OCI-LY1 (cell line): ENCODE results near the gene ZBTB46.

Experiments
- H2AFZ ChIP-seq: fragments of 200-600 bp; sonication (generic), shearing (Covaris generic); 2 replicates; pipeline ENCODE4 v1.6.0; 2014; ENCODE audit warnings: antibody characterized with exemption, mild to moderate bottlenecking, low read length
- H3F3A ChIP-seq: fragments of 200-600 bp; sonication (generic), shearing (Covaris generic); 2 replicates; pipeline ENCODE4 v1.6.0; 2014; ENCODE audit warnings: mild to moderate bottlenecking, antibody characterized with exemption, low read length, moderate library complexity; ENCODE audit not compliant: insufficient read depth
- H3K27ac ChIP-seq: fragments of 200-600 bp; sonication (generic); 2 replicates; pipeline ENCODE4 v1.5.1; 2014; ENCODE audit warnings: low read length, mixed run types, mild to moderate bottlenecking, low read depth; ENCODE audit not compliant: poor library complexity, severe bottlenecking
- H3K27me3 ChIP-seq: fragments of 200-600 bp; sonication (generic); 2 replicates; pipeline ENCODE4 v1.6.0; 2014; ENCODE audit warnings: antibody characterized with exemption, mild to moderate bottlenecking, low read length, moderate library complexity; ENCODE audit not compliant: insufficient read depth
- H3K36me3 ChIP-seq: fragments of 200-600 bp; sonication (generic); 2 replicates; pipeline ENCODE4 v1.6.1; 2014; ENCODE audit warnings: mild to moderate bottlenecking, antibody characterized with exemption, low read length, moderate library complexity, mixed read lengths; ENCODE audit not compliant: insufficient read depth
- H3K4me1 ChIP-seq: fragments of 200-600 bp; sonication (generic); 2 replicates; pipeline ENCODE4 v1.5.1; 2014; ENCODE audit warnings: mild to moderate bottlenecking, low read length, moderate library complexity; ENCODE audit not compliant: insufficient read depth, severe bottlenecking
- H3K4me2 ChIP-seq: fragments of 200-600 bp; sonication (generic), shearing (Covaris generic); 2 replicates; pipeline ENCODE4 v1.6.1; 2014; ENCODE audit warnings: low read length
- H3K4me3 ChIP-seq: fragments of 200-600 bp; sonication (generic); 2 replicates; pipeline ENCODE4 v1.5.1; 2014; ENCODE audit warnings: low read length, low read depth, mild to moderate bottlenecking, mixed read lengths; ENCODE audit not compliant: poor library complexity, severe bottlenecking
- H3K79me2 ChIP-seq: fragments of 200-600 bp; shearing (Covaris generic); 2 replicates; pipeline ENCODE4 v1.6.1; 2016; ENCODE audit warnings: mixed run types, low read length, mixed read lengths; ENCODE audit not compliant: insufficient read depth
- H3K9ac ChIP-seq: fragments of 200-600 bp; sonication (generic), shearing (Covaris generic); 2 replicates; pipeline ENCODE4 v1.6.1; 2014; ENCODE audit warnings: mild to moderate bottlenecking, low read length, mixed read lengths
- H3K9me2 ChIP-seq: fragments of 200-600 bp; sonication (generic), shearing (Covaris generic); 2 replicates; pipeline ENCODE4 v1.6.1; 2014; ENCODE audit warnings: low read depth, mild to moderate bottlenecking, low read length, mixed read lengths
- H3K9me3 ChIP-seq: fragments of 200-600 bp; shearing (Covaris generic); 2 replicates; pipeline ENCODE4 v1.6.1; 2014; ENCODE audit warnings: low read length, mixed read lengths
- H4K20me1 ChIP-seq: fragments of 200-600 bp; sonication (generic), shearing (Covaris generic); 2 replicates; pipeline ENCODE4 v1.6.0; 2016; ENCODE audit warnings: mild to moderate bottlenecking, low read length; ENCODE audit not compliant: insufficient read depth
- CTCF ChIP-seq: fragments of 200-600 bp; sonication (generic), shearing (Covaris generic); IDR thresholded peaks from 2 replicates; pipeline ENCODE4 v1.5.1; 2017; ENCODE audit warnings: mild to moderate bottlenecking, antibody characterized with exemption, low read length, moderate library complexity, mixed read lengths
- EZH2 ChIP-seq: fragments of 200-600 bp; sonication (generic), shearing (Covaris generic); IDR thresholded peaks from 2 replicates; pipeline ENCODE4 v1.8.0; 2017; ENCODE audit warnings: borderline replicate concordance, mixed run types, mild to moderate bottlenecking, antibody characterized with exemption, low read length, moderate library complexity, mixed read lengths

ZBTB46 gene

DNA sequence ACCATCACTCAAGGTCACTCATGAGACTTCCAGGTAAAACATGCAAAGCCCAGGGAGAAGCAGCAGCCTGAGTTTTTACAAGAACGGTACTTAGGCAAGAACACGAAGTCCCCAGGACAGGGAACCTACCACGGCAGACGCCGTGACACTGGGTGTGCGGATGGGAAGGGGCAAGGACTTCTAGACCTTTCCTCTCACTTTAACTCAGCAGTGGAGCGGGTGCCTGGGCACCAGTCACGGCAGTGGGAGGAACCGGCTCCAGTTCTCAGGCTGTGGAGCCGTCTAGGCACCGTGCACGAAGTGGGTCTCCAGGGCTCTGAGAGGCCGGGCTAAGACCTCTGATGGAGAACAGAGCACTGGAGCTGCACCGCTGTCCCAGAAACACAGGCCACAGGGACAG lies 2.5 kb downstream of the ZBTB46 start:
- H3K9ac ChIP-seq = no peak overlapping the region
- no peak overlapping the region for H3K4me3 ChIP-seq
- no peaks in the 10 kb centered on the region for H3K36me3 ChIP-seq
- peaks cover 5% of the 10 kb centered on the region for H3K4me1 ChIP-seq
- H3F3A ChIP-seq = no peaks in the 10 kb centered on the region
- TF ChIP-seq EZH2 (no peak), CTCF (no peak)
- H3K9me3 ChIP-seq = no peaks in the 10 kb centered on the region
- H3K4me2 ChIP-seq = no peak overlapping the region
- H2AFZ ChIP-seq = no peak overlapping the region
- no peaks in the 10 kb centered on the region for H3K79me2 ChIP-seq
- no peaks in the 10 kb centered on the region for H3K9me2 ChIP-seq
- no peak overlapping the region for H3K27ac ChIP-seq
- no peaks in the 10 kb centered on the region for H4K20me1 ChIP-seq
- H3K27me3 ChIP-seq = peaks cover 12% of the 10 kb centered on the region

DNA sequence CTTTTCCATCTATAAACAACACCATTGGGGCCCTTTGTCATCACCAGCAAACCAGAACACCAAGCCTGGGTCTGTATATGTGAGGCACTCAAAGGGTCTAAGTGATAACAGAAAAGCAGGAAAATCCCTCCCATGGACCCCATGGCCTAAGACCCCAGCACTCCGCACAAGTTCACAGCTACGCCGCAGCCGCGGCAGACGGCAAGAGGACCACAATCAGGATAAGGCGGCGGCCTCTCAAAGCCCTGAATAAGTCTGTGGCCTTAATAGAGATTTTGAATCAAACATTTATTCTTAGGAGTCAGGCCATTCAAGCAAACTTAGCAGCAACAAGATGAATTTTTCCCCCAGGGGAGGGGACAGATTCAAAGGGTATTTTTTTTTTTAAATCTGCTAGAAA lies 2.9 kb downstream of the ZBTB46 start:
- Histone ChIP-seq H3K4me3 (no peak overlapping the region), H3K9me2 (no peaks in the 10 kb centered on the region), H3K79me2 (no peaks in the 10 kb centered on the region), H3K4me1 (peaks cover 5% of the 10 kb centered on the region), H3K27me3 (peaks cover 12% of the 10 kb centered on the region), H3K27ac (no peak overlapping the region), H4K20me1 (no peaks in the 10 kb centered on the region), H3K9me3 (no peaks in the 10 kb centered on the region), H3K4me2 (no peak overlapping the region), H3K36me3 (no peaks in the 10 kb centered on the region), H3F3A (no peaks in the 10 kb centered on the region), H3K9ac (no peak overlapping the region), H2AFZ (no peak overlapping the region)
- TF ChIP-seq CTCF (no peak), EZH2 (no peak)

- H3K36me3 ChIP-seq = no peaks in the 10 kb centered on the region
- no peak overlapping the region for H3K27ac ChIP-seq
- H3K9me2 ChIP-seq = no peaks in the 10 kb centered on the region
- H3F3A ChIP-seq = no peaks in the 10 kb centered on the region
- H4K20me1 ChIP-seq = no peaks in the 10 kb centered on the region
- H3K4me3 ChIP-seq = no peak overlapping the region
- peaks cover 5% of the 10 kb centered on the region for H3K4me1 ChIP-seq
- no peak overlapping the region for H3K9ac ChIP-seq
- H3K79me2 ChIP-seq = no peaks in the 10 kb centered on the region
- no peaks in the 10 kb centered on the region for H3K9me3 ChIP-seq
- H3K27me3 ChIP-seq = peaks cover 12% of the 10 kb centered on the region
- no peak overlapping the region for H3K4me2 ChIP-seq
- TF ChIP-seq CTCF = no peak
- no peak for TF ChIP-seq EZH2
- no peak overlapping the region for H2AFZ ChIP-seq
Observed at GRCh38 chr20:63826753-63827152, 4.3 kb downstream of the ZBTB46 start.
